Effector memory CD8-positive, alpha-beta T cell (primary cell): ENCODE measurements around the gene HAUS3.

Experiments used
- ATAC-seq: fragments of 150-1000 bp; cut with Tn5 transposase; replicated peaks from 2 replicates; pipeline ENCODE4 v1.10.0; 2021; ENCODE audit warnings: mild to moderate bottlenecking, moderate library complexity
- DNase-seq, 3 experiments: peaks; one replicate each; pipeline ENCODE4 v3.0.0; 2021
- H3K27ac Mint-ChIP-seq, 2 donors: one replicate each; pipeline ENCODE4 v1.8.0; 2022; ENCODE audit warnings: mild to moderate bottlenecking in 2 of 2, mixed read lengths in 2 of 2, moderate library complexity in 2 of 2
- H3K27me3 Mint-ChIP-seq, 2 donors: one replicate each; pipeline ENCODE4 v1.8.0; 2022; ENCODE audit warnings: mixed read lengths in 2 of 2
- H3K36me3 Mint-ChIP-seq: one replicate; pipeline ENCODE4 v1.8.0; 2022; ENCODE audit warnings: mild to moderate bottlenecking, moderate library complexity, mixed read lengths; ENCODE audit not compliant: insufficient read depth
- H3K4me1 Mint-ChIP-seq, 2 donors: one replicate each; pipeline ENCODE4 v1.8.0; 2022; ENCODE audit warnings: low read depth in 2 of 2, mixed read lengths in 2 of 2
- H3K4me3 Mint-ChIP-seq, 2 donors: one replicate each; pipeline ENCODE4 v1.8.0; 2022; ENCODE audit warnings: mild to moderate bottlenecking in 2 of 2, mixed read lengths in 2 of 2, moderate library complexity in 2 of 2
- H3K9me3 Mint-ChIP-seq, 2 donors: one replicate each; pipeline ENCODE4 v1.8.0; 2022; ENCODE audit warnings: mixed read lengths in 2 of 2

The HAUS3 gene

GRCh38 chr4:2264481-2265041 is 22.6 kb upstream of the HAUS3 start:
- ATAC-seq (no peak), DNase-seq (no peak)
- Mint-ChIP-seq H3K9me3 (no peaks in the 10 kb centered on the region), H3K4me3 (no peak overlapping the region), H3K27me3 (no peaks in the 10 kb centered on the region), H3K36me3 (peaks cover 44% of the 10 kb centered on the region), H3K27ac (peak overlapping the region in 1 of 2 donors; percentile 86), H3K4me1 (peaks cover 0 to 5% of the 10 kb centered on the region in 2 donors)

DNA sequence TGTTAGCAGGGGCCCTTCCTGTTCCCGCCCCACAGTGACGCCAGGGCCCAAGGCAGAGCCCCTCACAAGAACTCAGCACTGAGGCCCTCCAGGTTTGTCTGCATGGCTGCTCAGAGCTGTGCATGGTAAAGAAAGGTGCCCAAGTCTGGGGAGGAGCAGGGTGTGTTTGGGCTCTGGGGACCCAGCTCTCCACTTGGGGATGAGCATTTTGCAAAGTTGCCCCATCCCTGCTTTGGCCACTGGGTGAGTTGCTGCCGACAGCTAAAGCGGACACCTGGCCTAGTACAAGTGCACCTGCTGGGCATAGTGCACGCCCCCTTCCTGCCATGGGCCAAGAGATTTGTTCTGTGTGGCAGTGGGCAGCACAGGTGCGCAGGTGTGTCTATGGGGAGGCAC is 22.0 kb upstream of the HAUS3 start:
- Mint-ChIP-seq H3K4me3 (peak overlapping the region; percentile 62 to 72), H3K27me3 (no peaks in the 10 kb centered on the region), H3K4me1 (peaks cover 0 to 5% of the 10 kb centered on the region in 2 donors), H3K27ac (peak overlapping the region in 1 of 2 donors; percentile 86), H3K9me3 (no peaks in the 10 kb centered on the region), H3K36me3 (peaks cover 50% of the 10 kb centered on the region)
- ATAC-seq = no peak
- DNase-seq = no peak

GRCh38 chr4:2262944-2263250 is 21.0 kb upstream of the HAUS3 start:
- no peak for DNase-seq

GRCh38 chr4:2262145-2262943 is 20.4 kb upstream of the HAUS3 start:
- peak overlapping the region; percentile 67 to 86 for H3K27ac Mint-ChIP-seq
- H3K36me3 Mint-ChIP-seq = peaks cover 62% of the 10 kb centered on the region
- peaks cover 0 to 5% of the 10 kb centered on the region in 2 donors for H3K4me1 Mint-ChIP-seq
- peak overlapping the region; percentile 62 to 72 for H3K4me3 Mint-ChIP-seq
- H3K27me3 Mint-ChIP-seq = no peaks in the 10 kb centered on the region
- no peaks in the 10 kb centered on the region for H3K9me3 Mint-ChIP-seq
- DNase-seq = peak; percentile 95 to 96 (median 96)
- peak; percentile 84 for ATAC-seq

More at GRCh38 chr4:2262944-2263250, 21.0 kb upstream of the HAUS3 start:
- ATAC-seq = no peak
- Mint-ChIP-seq H3K9me3 (no peaks in the 10 kb centered on the region), H3K4me3 (peak overlapping the region; percentile 62 to 72), H3K27me3 (no peaks in the 10 kb centered on the region), H3K27ac (peak overlapping the region; percentile 67 to 86), H3K4me1 (peaks cover 0 to 5% of the 10 kb centered on the region in 2 donors), H3K36me3 (peaks cover 58% of the 10 kb centered on the region)

DNA sequence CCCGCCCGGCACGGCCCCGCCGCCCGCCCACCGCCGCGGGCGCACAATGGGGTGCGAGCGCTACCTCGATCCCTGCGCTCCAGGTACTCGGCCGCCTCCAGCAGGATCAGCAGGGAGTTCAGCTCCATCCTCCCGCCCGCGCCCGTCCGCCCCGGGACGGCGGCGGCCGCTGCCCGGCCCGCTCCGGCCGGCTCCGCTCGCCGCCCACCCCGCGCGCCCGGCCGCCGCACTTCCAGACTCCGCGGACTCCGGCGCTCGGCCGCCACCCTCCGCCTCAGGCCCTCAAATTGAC is 19.9 kb upstream of the HAUS3 start, which contains the start of gene MXD4:
MXD4 (minus strand) TSS at position 257 of the 292 bp plus-strand sequence; CDS start at position 128, 129 bp downstream.
- peak; percentile 0 for ATAC-seq
- no peak for DNase-seq
- H3K36me3 Mint-ChIP-seq = peaks cover 64% of the 10 kb centered on the region
- H3K27ac Mint-ChIP-seq = peak within 1 kb of the TSS; percentile 67 to 86
- peaks cover 4 to 8% of the 10 kb centered on the region in 2 donors for H3K4me1 Mint-ChIP-seq
- no peaks in the 10 kb centered on the region for H3K9me3 Mint-ChIP-seq
- H3K4me3 Mint-ChIP-seq = peak within 1 kb of the TSS; percentile 72
- no peaks in the 10 kb centered on the region for H3K27me3 Mint-ChIP-seq

DNA sequence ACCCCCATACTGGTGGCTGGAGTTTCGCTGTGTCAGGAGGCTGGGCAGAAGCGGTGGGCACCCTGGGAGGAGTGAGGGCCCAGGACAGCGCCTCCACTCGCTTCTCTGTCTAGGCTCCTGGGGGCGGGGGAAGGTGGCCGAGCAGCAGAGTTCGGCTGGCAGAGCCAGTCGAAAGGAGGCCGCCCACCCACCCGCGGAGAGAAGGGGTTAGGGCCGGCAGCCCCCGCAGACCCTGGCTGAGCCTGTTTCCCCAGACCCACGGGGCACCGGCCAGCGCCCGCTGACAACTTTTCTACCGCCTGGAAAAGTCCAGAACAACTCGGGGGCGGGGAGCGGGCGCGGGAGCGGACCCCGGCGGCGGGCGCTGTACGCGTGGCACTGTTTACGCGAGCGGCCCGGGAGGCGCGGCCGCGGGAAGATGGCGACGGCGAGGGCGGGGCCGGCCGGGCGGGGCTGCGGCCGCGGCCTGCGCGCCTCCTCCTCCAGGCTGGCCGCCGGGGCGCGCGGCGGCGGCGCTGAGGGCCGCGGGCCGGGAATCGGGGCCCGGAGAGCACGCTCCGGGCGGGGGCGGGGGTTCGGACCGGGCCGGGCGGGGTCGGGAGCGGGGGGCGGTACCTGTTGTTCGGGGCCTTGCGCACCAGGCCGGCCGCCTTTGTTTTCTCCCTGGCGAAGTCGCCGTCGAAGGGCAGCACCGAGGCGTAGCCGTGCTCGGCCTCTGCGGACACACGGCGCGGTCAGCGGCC is 19.4 kb upstream of the HAUS3 start:
- H3K36me3 Mint-ChIP-seq = peaks cover 68% of the 10 kb centered on the region
- H3K4me3 Mint-ChIP-seq = peak overlapping the region; percentile 72
- no peaks in the 10 kb centered on the region for H3K9me3 Mint-ChIP-seq
- ATAC-seq (peak; percentile 25), DNase-seq (peak; percentile 32 to 58 (median 55))
- H3K27ac Mint-ChIP-seq = peak overlapping the region; percentile 67 to 86
- no peaks in the 10 kb centered on the region for H3K27me3 Mint-ChIP-seq
- H3K4me1 Mint-ChIP-seq = peaks cover 6 to 12% of the 10 kb centered on the region in 2 donors

DNA sequence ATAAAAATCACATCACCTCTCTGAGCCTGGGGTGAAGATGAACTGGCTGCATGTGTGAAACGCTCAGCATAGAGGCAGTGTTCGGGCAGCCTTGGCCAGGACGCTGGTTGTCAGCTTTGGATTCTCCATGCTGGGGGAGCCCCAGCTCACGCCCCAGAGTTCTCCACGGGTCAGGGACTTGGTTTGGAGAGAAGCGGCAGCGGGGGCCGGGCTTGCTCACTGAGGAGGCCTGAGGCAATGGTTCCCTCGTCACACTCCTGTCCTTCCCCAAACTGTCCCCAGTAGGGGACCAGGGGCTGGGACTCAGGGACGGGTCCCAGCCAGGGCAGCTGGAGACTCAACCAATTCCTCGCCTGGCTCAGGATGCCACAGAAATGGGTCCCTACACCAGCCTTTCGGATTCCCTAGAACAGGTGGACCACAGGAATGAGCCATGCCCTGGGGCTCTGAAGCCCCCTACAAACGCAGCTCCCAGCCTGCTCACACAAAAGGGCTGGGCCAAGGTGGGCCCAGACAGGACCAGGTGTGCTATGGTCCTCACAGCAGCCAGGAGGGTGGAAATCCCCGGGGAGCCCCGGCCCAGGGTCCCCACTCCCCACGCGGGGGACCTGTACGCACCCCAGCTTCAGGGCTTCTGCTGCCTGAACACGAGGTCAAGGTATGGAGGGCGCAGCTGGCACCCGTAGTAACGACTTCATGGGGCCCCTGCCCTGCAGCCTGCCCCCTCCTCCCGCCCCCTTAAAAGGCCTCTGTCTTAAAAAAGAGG is 18.6 kb upstream of the HAUS3 start:
- Mint-ChIP-seq H3K27me3 (no peaks in the 10 kb centered on the region), H3K36me3 (peaks cover 72% of the 10 kb centered on the region), H3K4me1 (peaks cover 6 to 10% of the 10 kb centered on the region in 2 donors), H3K9me3 (no peaks in the 10 kb centered on the region), H3K4me3 (peak overlapping the region; percentile 72), H3K27ac (peak overlapping the region; percentile 35 to 82)
- DNase-seq = no peak
- no peak for ATAC-seq

- peak overlapping the region in 1 of 2 donors; percentile 82 for H3K27ac Mint-ChIP-seq
- H3K36me3 Mint-ChIP-seq = peaks cover 76% of the 10 kb centered on the region
- DNase-seq = no peak
- H3K27me3 Mint-ChIP-seq = no peaks in the 10 kb centered on the region
- H3K4me3 Mint-ChIP-seq = peak overlapping the region; percentile 72
- H3K9me3 Mint-ChIP-seq = no peaks in the 10 kb centered on the region
- peaks cover 10 to 13% of the 10 kb centered on the region in 2 donors for H3K4me1 Mint-ChIP-seq
- no peak for ATAC-seq
These were observed 17.8 kb upstream of the HAUS3 start for GRCh38 chr4:2259541-2260343.

DNA sequence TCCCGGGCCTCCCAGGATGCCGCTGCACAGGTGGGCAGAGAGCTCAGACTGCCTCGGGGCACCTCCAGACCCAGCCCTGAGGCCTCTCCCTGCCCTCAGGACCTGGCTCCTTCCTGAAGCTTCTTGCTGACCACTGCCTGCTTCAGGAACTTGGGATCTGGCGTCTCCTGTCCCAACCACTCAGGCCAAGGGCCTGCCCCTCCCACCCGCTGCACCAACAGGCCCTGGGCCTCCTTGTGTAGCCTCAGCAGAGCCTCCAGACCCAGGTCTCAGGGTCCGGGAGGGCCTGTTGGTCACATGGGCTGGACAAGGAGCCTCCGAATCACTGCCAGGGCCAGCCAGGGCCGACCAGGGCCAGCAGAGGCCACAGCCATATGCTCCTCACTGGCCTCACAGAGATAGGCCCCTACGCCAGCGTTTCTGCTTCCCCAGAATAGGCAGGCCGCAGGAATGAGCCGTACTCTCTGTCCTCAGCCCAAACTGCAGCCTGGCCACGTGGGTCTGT is 17.2 kb upstream of the HAUS3 start:
- Mint-ChIP-seq H3K9me3 (no peaks in the 10 kb centered on the region), H3K27ac (peak overlapping the region in 1 of 2 donors; percentile 29), H3K27me3 (no peaks in the 10 kb centered on the region), H3K36me3 (peaks cover 80% of the 10 kb centered on the region), H3K4me3 (peak overlapping the region; percentile 31 to 72), H3K4me1 (peaks cover 16 to 17% of the 10 kb centered on the region in 2 donors)
- no peak for DNase-seq
- no peak for ATAC-seq

DNA sequence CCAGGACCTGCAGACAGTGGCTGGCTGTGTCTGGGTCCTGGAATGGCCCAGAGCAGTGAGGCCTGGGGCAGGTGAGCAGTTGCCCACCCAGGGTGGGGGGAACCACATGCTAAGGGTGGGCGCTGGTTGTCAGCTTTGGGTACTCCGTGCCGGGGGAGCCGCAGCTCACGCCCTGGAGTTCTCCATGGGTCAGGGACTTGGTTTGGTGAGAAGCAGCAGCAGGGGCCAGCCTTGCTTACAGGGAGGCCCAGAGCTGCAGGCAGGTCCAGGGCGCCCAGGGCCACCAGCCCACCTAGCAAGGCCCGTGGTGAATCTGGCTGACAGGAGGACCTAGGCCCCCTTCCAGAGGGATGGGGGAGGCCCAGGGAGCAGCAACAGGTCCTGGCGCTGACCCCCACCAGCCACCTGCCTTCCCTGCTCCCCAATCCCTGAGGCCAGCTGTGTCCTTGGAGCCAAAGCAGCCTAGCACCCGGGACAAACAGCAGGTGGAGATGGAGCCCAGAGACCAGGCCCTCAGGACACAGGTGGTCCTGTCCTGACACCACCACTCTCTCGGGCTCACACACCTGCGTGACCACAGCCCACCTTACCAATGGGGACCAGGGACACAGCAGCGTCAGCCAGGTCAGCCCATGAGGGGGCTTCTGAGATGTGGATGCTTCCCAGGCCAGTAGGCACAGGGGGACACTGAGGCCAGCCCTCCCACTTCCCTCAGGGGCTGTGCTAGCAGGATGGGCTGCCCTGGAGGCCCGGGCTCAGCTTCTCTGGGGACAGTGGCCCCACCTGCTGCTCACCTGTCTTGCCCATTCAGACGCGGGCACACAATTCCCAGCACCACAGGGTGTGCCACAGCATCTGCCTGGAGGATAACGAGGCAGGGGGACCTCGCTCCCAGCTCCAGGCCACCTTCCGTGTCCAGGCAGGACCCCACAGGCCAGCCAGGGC is 16.4 kb upstream of the HAUS3 start:
- no peaks in the 10 kb centered on the region for H3K9me3 Mint-ChIP-seq
- H3K27ac Mint-ChIP-seq = peak overlapping the region in 1 of 2 donors; percentile 65
- ATAC-seq (no peak), DNase-seq (no peak)
- peaks cover 86% of the 10 kb centered on the region for H3K36me3 Mint-ChIP-seq
- H3K27me3 Mint-ChIP-seq = no peaks in the 10 kb centered on the region
- H3K4me3 Mint-ChIP-seq = peak overlapping the region in 1 of 2 donors; percentile 53
- peaks cover 16 to 17% of the 10 kb centered on the region in 2 donors for H3K4me1 Mint-ChIP-seq

GRCh38 chr4:2257361-2258081 is 15.6 kb upstream of the HAUS3 start:
- Mint-ChIP-seq H3K4me1 (peaks cover 16 to 17% of the 10 kb centered on the region in 2 donors), H3K9me3 (no peaks in the 10 kb centered on the region), H3K36me3 (peaks cover 88% of the 10 kb centered on the region), H3K27me3 (no peaks in the 10 kb centered on the region), H3K27ac (peak overlapping the region in 1 of 2 donors; percentile 93), H3K4me3 (peak overlapping the region in 1 of 2 donors; percentile 53)
- no peak for DNase-seq
- ATAC-seq = no peak
